BJ (cell line): ENCODE data around the gene CCL3. TPM values are rescaled to one million over a fixed set of nuclear protein-coding genes. Genes with fewer than 3 reads are reported as not detected.

Experiments used
- CTCF ChIA-PET: fragments of 350-600 bp; formaldehyde crosslinking; extraction: SDS; loops from one replicate; lab custom pipeline; 2021; ENCODE audit warnings: antibody characterized with exemption, inconsistent platforms; lab: Yijun Ruan, JAX
- POLR2A ChIA-PET: fragments of 300-600 bp; sonication (Branson Sonifier 250); formaldehyde crosslinking; extraction: SDS; loops from one replicate; lab custom pipeline; 2021; ENCODE audit warnings: antibody characterized with exemption; lab: Charles Lee
- DNase-seq: peaks from one replicate; pipeline ENCODE4 v3.0.0-alpha.2; 2011; ENCODE audit warnings: low read depth
- H3K27me3 ChIP-seq: 2 replicates; pipeline ENCODE4 v1.6.0; 2011; ENCODE audit warnings: low read length; ENCODE audit not compliant: control insufficient read depth, insufficient read depth
- H3K36me3 ChIP-seq: 2 replicates; pipeline ENCODE4 v1.5.1; 2011; ENCODE audit warnings: low read length; ENCODE audit not compliant: control insufficient read depth, insufficient read depth
- H3K4me3 ChIP-seq: 2 replicates; pipeline ENCODE4 v1.5.1; 2011; ENCODE audit warnings: low read depth, mild to moderate bottlenecking, control low read depth, low read length
- polyA plus RNA-seq: library from polyadenylated mRNA; depleted of rRNA; stranded (reverse); fragments of >200 nt; gene quantifications from 2 replicates; pipeline ENCODE4 v1.2.3, GENCODE V29; 2011
- TF ChIP-seq, protein P1 (sequence below): IDR thresholded peaks from 2 replicates; pipeline ENCODE4 v1.5.1; 2011; ENCODE audit warnings: low read depth, mild to moderate bottlenecking, control low read depth, inconsistent platforms, low read length, moderate library complexity; ENCODE audit not compliant: insufficient read depth

The CCL3 gene
- polyA plus RNA-seq, 1 experiment: not detected

DNA sequence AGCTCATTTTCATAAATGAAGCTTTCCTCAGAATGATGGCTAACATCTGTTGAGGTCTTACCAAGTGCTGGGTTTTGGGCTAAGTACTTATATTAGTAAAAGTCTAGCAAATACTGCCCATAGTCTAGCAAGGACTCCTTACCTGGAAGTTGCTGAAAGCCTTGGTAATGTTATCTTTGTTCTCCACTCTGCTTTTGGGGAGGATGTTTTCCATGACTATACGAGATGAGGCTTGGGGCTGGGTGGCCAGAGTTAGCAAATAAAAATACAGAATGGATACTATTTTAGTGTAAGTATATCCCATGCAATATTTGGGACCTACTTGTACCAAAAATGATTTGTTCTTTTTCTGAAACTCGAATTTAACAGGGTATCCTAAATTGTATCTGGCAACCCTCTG, 18.2 kb downstream of the CCL3 start:
- DNase-seq: no peak
- ChIA-PET POLR2A (no interaction called here), CTCF (interaction anchor here (1.4 kb wide), 1 partner anchor 102 kb away, joined by 3 read pairs; no protein-coding TSS in a partner anchor)
- Histone ChIP-seq H3K27me3 (peaks cover 2% of the 10 kb centered on the region; the same call in 1 of the 2 replicates), H3K4me3 (no peak overlapping the region), H3K36me3 (no peaks in the 10 kb centered on the region)
- TF ChIP-seq, protein P1, sequence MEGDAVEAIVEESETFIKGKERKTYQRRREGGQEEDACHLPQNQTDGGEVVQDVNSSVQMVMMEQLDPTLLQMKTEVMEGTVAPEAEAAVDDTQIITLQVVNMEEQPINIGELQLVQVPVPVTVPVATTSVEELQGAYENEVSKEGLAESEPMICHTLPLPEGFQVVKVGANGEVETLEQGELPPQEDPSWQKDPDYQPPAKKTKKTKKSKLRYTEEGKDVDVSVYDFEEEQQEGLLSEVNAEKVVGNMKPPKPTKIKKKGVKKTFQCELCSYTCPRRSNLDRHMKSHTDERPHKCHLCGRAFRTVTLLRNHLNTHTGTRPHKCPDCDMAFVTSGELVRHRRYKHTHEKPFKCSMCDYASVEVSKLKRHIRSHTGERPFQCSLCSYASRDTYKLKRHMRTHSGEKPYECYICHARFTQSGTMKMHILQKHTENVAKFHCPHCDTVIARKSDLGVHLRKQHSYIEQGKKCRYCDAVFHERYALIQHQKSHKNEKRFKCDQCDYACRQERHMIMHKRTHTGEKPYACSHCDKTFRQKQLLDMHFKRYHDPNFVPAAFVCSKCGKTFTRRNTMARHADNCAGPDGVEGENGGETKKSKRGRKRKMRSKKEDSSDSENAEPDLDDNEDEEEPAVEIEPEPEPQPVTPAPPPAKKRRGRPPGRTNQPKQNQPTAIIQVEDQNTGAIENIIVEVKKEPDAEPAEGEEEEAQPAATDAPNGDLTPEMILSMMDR: no peak

DNA sequence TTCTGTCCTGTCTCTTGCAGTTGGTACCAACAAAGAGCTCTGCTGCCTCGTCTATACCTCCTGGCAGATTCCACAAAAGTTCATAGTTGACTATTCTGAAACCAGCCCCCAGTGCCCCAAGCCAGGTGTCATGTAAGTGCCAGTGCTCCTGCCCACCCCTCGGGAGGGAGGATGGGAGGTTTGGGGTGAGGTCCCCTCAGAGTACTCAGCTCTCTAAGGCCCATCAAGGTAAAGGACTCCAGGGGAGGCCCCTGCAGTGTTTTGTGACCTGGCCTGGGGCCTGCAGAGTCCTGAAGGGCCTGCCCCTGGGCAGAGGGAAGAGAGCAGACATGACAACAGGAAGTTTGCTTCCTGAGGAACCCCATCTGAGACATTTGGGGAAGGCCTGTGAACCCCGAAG, 19.5 kb downstream of the CCL3 start:
- CTCF ChIA-PET: interaction anchor here (0.6 to 1.4 kb wide), 2 partner anchors 13 to 101 kb away, joined by 3 read pairs; no protein-coding TSS in a partner anchor

GRCh38 chr17:36069136-36069535, 20.8 kb downstream of the CCL3 start:
- TF ChIP-seq, protein P1: no peak
- Histone ChIP-seq H3K4me3 (no peak overlapping the region), H3K27me3 (0 out of 2 replicates have a peak, but pooled peaks cover 2% of the 10 kb centered on the region), H3K36me3 (no peaks in the 10 kb centered on the region)
- DNase-seq: no peak
- CTCF ChIA-PET: interaction anchor here (1.8 kb wide), 1 partner anchor 12 kb away, joined by 4 read pairs; no protein-coding TSS in a partner anchor
- POLR2A ChIA-PET: no interaction called here

More for the DNA sequence above, 19.5 kb downstream of the CCL3 start:
- TF ChIP-seq, protein P1: no peak
- 0 out of 2 replicates have a peak, but pooled peaks cover 2% of the 10 kb centered on the region for H3K27me3 ChIP-seq
- POLR2A ChIA-PET: no interaction called here
- H3K36me3 ChIP-seq: no peaks in the 10 kb centered on the region
- no peak overlapping the region for H3K4me3 ChIP-seq
- DNase-seq: no peak

GRCh38 chr17:36068524-36068923, 21.4 kb downstream of the CCL3 start:
- Histone ChIP-seq H3K36me3 (no peaks in the 10 kb centered on the region), H3K27me3 (0 out of 2 replicates have a peak, but pooled peaks cover 2% of the 10 kb centered on the region), H3K4me3 (no peak overlapping the region)
- DNase-seq: no peak
- TF ChIP-seq, protein P1: no peak
- CTCF ChIA-PET: interaction anchor here (1.8 kb wide), 1 partner anchor 12 kb away, joined by 4 read pairs; no protein-coding TSS in a partner anchor
- POLR2A ChIA-PET: no interaction called here

DNA sequence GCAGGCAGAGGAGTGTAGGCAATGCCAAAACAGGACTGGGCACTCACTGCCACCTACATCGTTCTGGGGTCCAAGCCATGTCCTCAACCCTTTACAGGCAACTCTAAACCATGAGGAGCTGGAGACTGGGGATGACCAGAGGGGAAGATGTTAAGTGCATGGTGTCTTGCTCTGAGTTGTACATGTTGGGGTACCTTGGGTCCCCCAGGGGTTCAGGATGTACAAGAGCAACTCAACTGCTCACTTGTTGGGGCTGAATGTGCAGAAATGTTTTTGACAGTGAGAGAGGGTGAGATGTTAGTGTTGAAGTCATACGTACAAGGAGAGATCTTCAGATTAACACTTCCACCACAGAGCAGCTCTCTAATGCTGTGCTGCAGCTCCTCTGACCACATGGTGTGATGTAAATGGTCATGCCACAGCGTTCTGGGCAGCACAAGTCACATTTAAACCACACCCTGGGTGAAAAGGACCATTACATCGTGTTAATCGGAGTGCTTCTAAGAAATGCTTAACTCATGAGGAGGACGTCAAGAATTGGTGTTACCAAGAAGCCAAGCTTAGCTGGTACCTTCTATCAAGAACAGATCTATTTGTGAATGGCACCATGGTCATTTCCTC, 23.5 kb downstream of the CCL3 start:
- Histone ChIP-seq H3K4me3 (no peak overlapping the region), H3K27me3 (0 out of 2 replicates have a peak, but pooled peaks cover 2% of the 10 kb centered on the region), H3K36me3 (no peaks in the 10 kb centered on the region)
- ChIA-PET POLR2A (no interaction called here), CTCF (no interaction called here)
- TF ChIP-seq, protein P1: no peak
- DNase-seq: no peak
